ENCODE results near the gene THNSL1. TPM values are rescaled to one million over a fixed set of nuclear protein-coding genes. Genes with fewer than 3 reads are reported as not detected.

Gene THNSL1
- polyA plus RNA-seq, 2 of the 4 experiments (the other 2 are of a cell fraction) = 4.8 to 6.1 TPM

DNA sequence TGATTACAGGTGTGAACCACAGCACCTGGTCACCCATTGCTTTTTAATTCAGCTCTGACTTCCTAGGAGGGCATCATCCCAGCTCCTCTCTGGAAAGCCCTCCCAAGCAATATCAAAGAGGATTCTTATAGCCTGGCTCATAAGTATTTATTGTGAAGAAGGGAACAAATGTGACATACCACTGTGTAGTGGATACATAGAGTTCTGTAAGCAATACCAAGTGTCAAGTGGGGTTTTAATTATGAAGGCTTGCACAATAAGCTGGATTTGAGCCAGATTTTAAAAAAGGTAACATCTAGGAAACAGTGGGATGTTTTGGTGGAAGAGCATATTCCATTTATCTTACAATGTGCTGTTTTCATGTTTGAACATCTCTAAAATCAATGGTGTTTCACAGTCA lies 45.0 kb upstream of the THNSL1 start:
- DNase-seq (ENCODE audit: low read depth in 1 of 2, low spot score in 1 of 2) (no peak), FAIRE-seq (no peak)
- CTCF ChIA-PET = interaction anchor here (1.0 to 2.6 kb wide), 5 partner anchors 9 to 354 kb away, joined by 3 to 8 read pairs (median 3); no protein-coding TSS in a partner anchor

DNA sequence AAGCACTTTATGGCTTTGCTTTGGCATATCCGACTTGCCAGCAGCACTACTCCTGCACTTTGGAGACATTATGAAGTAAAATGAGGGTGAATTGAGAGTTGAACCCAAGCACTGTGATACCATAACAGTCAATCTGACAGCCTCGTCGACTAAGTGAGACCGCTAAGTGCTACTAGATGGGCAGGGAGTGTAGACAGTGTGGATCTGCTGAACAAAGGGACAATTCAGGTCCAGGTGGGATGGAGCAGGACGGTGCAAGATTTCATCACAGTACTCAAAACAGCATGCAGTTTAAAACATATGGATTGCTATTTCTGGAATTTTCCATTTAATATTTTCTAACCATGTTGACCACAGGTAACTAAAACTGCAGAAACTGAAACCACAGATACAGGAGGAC lies 43.2 kb upstream of the THNSL1 start:
- 0 out of 3 replicates have a peak, but pooled peaks cover 6% of the 10 kb centered on the region for H3K4me1 ChIP-seq
- ATAC-seq (no peak), FAIRE-seq (no peak), DNase-seq (ENCODE audit: low read depth in 1 of 2, low spot score in 1 of 2) (no peak)
- no peak for TF ChIP-seq EP300 (IDR thresholded peaks at IDR 0.05)
- H3K4me3 ChIP-seq = no peak overlapping the region
- WGBS (ENCODE audit: missing lambda C conversion rate) = 82% methylated on average over 5 of the region's 5 CpGs
- CTCF ChIA-PET = interaction anchor here (0.6 kb wide), 1 partner anchor 30 kb away, joined by 3 read pairs; no protein-coding TSS in a partner anchor
- H3K27ac ChIP-seq = no peak overlapping the region
- POLR2A ChIA-PET = no interaction called here
- no peak overlapping the region for H3K4me2 ChIP-seq
- no peaks in the 10 kb centered on the region for H3K9me3 ChIP-seq

More for the DNA sequence above, 45.0 kb upstream of the THNSL1 start:
- H3K9me3 ChIP-seq = no peaks in the 10 kb centered on the region
- no peak overlapping the region for H3K27ac ChIP-seq
- TF ChIP-seq KDM1A (IDR thresholded peaks at IDR 0.05; ENCODE audit: low read depth) = no peak
- TF ChIP-seq EHMT2 (IDR thresholded peaks at IDR 0.05; ENCODE audit: low read depth) = no peak
- no peak for TF ChIP-seq RARB (CRISPR knock-in tag; IDR thresholded peaks at IDR 0.05)
- no peak for TF ChIP-seq ZSCAN20 (CRISPR knock-in tag; IDR thresholded peaks at IDR 0.05)
- no peak for TF ChIP-seq CHD2 (IDR thresholded peaks at IDR 0.05; ENCODE audit: low read length, partially characterized antibody)
- no peak for TF ChIP-seq MAFK (IDR thresholded peaks at IDR 0.05; ENCODE audit: partially characterized antibody)
- no peak for TF ChIP-seq RAD21 (conservative IDR thresholded peaks at IDR 0.05 in 1 of 2, IDR thresholded peaks at IDR 0.05 in 1 of 2)
- TF ChIP-seq, protein P1, sequence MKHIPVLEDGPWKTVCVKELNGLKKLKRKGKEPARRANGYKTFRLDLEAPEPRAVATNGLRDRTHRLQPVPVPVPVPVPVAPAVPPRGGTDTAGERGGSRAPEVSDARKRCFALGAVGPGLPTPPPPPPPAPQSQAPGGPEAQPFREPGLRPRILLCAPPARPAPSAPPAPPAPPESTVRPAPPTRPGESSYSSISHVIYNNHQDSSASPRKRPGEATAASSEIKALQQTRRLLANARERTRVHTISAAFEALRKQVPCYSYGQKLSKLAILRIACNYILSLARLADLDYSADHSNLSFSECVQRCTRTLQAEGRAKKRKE (CRISPR knock-in tag; IDR thresholded peaks at IDR 0.05; ENCODE audit: low read depth) = no peak
- TF ChIP-seq, protein P2, sequence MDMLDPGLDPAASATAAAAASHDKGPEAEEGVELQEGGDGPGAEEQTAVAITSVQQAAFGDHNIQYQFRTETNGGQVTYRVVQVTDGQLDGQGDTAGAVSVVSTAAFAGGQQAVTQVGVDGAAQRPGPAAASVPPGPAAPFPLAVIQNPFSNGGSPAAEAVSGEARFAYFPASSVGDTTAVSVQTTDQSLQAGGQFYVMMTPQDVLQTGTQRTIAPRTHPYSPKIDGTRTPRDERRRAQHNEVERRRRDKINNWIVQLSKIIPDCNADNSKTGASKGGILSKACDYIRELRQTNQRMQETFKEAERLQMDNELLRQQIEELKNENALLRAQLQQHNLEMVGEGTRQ (IDR thresholded peaks at IDR 0.05) = no peak
- TF ChIP-seq ZFP36 (IDR thresholded peaks at IDR 0.05; ENCODE audit: borderline replicate concordance, partially characterized antibody) = no peak
- no peak for TF ChIP-seq FOSL2 (IDR thresholded peaks at IDR 0.05)
- no peak for TF ChIP-seq FOSL2 (CRISPR knock-in tag; IDR thresholded peaks at IDR 0.05)
- no peak for TF ChIP-seq ZC3H11A (IDR thresholded peaks at IDR 0.05)
- no peak for TF ChIP-seq FOXS1 (CRISPR knock-in tag; IDR thresholded peaks at IDR 0.05)
- H3K4me3 ChIP-seq = no peak overlapping the region
- no peak for ATAC-seq
- POLR2A ChIA-PET = interaction anchor here (0.7 kb wide), 1 partner anchor 149 kb away, joined by 3 read pairs; no protein-coding TSS in a partner anchor
- no peak overlapping the region for H3K4me2 ChIP-seq
- H3K4me1 ChIP-seq = 0 out of 3 replicates have a peak, but pooled peaks cover 6% of the 10 kb centered on the region

DNA sequence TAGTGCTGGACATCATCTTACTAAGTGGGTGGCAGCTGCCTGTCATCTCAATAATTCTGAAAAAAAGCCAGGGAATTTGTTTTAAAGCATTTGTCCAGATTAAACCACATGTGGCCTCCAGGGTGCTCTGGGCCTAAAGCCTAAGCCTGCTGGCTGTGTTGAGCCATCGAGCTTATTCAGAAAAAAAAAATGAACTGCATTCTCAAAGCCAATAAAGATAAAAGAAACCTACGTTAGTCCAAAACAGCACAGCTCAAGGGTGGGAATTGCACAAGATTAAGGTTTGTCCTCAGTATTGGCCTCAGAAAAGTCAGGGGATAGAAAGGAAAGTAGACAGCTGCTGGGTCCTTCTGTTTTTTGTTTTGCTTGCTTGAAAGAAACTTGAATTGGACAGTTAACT lies 41.4 kb upstream of the THNSL1 start:
- ATAC-seq (no peak), FAIRE-seq (no peak), DNase-seq (ENCODE audit: low read depth in 1 of 2, low spot score in 1 of 2) (peak in 1 of 2 experiments; percentile 3)
- WGBS (ENCODE audit: missing lambda C conversion rate) = 42% methylated on average over 2 of the region's 2 CpGs
- H3K4me3 ChIP-seq = no peak overlapping the region
- 0 out of 6 replicates have a peak overlapping the region, but pooled peaks of 1 of the 2 experiments have one; percentile 14 for H3K27ac ChIP-seq
- H3K4me1 ChIP-seq = 0 out of 3 replicates have a peak, but pooled peaks cover 6% of the 10 kb centered on the region
- TF ChIP-seq EP300 (IDR thresholded peaks at IDR 0.05) (no peak), HEYL (CRISPR knock-in tag; IDR thresholded peaks at IDR 0.05) (no peak), NPAS2 (CRISPR knock-in tag; IDR thresholded peaks at IDR 0.05; ENCODE audit: borderline replicate concordance) (no peak), HOXB13 (CRISPR knock-in tag; IDR thresholded peaks at IDR 0.05; ENCODE audit: low read depth) (no peak), CHD2 (IDR thresholded peaks at IDR 0.05; ENCODE audit: low read length, partially characterized antibody) (no peak), FOXS1 (CRISPR knock-in tag; IDR thresholded peaks at IDR 0.05) (no peak), EHMT2 (IDR thresholded peaks at IDR 0.05; ENCODE audit: low read depth) (no peak), POLR2A (IDR thresholded peaks at IDR 0.05; ENCODE audit: low read length) (no peak), RARB (CRISPR knock-in tag; IDR thresholded peaks at IDR 0.05) (no peak), FOSL2 (IDR thresholded peaks at IDR 0.05) (no peak), FOSL2 (CRISPR knock-in tag; IDR thresholded peaks at IDR 0.05) (no peak)
- ChIA-PET POLR2A (no interaction called here), CTCF (interaction anchor here (0.6 to 1.8 kb wide), 4 partner anchors 10 to 31 kb away, joined by 3 read pairs; no protein-coding TSS in a partner anchor)
- 0 out of 3 replicates have a peak overlapping the region, but pooled peaks have one; percentile 6 for H3K4me2 ChIP-seq
- no peaks in the 10 kb centered on the region for H3K9me3 ChIP-seq
